SK-N-SH (cell line): ENCODE results near the gene PROX1. TPM values are rescaled to one million over a fixed set of nuclear protein-coding genes. Genes with fewer than 3 reads are reported as not detected.
A peak's percentile ranks its signal among the peaks of the same experiment; 100 is the strongest.

ENCODE experiments used
- CTCF ChIA-PET: fragments of 300-600, 350-600 bp; formaldehyde crosslinking; extraction: SDS; loops from one replicate; lab custom pipeline; 2021; lab: Yijun Ruan, JAX
- POLR2A ChIA-PET: fragments of 350-600 bp; sonication (Branson Sonifier 250); formaldehyde crosslinking; extraction: SDS; loops from one replicate; lab custom pipeline; 2020; ENCODE audit warnings: antibody characterized with exemption, inconsistent platforms; lab: Yijun Ruan, JAX
- DNase-seq: peaks from one replicate; pipeline ENCODE4 v3.0.0; 2012
- H2AFZ ChIP-seq: fragments of 200-600 bp; sonication (generic); 2 replicates; pipeline ENCODE4 v1.8.1; 2016; ENCODE audit warnings: antibody characterized with exemption, mild to moderate bottlenecking, low read depth
- H3F3A ChIP-seq: fragments of 200-600 bp; sonication (generic); replicated peaks from 2 replicates; pipeline ENCODE3; 2016; ENCODE audit warnings: antibody characterized with exemption, mild to moderate bottlenecking; ENCODE audit not compliant: insufficient read depth
- H3K27ac ChIP-seq, 2 experiments: fragments of 200-500 bp in 1 of 2; fragments of 200-600 bp in 1 of 2; sonication (Bioruptor generic) in 1 of 2; sonication (generic), shearing (Covaris generic) in 1 of 2; 2 replicates each; pipeline versions ENCODE4 v1.5.1 to v1.6.1; 2014 to 2016; ENCODE audit warnings: low read depth in 2 of 2, inconsistent platforms in 1 of 2, low read length in 1 of 2, mild to moderate bottlenecking in 1 of 2, mixed read lengths in 1 of 2
- H3K27me3 ChIP-seq: fragments of 200-600 bp; sonication (generic), shearing (Covaris generic); 2 replicates; pipeline ENCODE4 v1.6.1; 2016; ENCODE audit warnings: mixed run types; ENCODE audit not compliant: insufficient read depth
- H3K36me3 ChIP-seq, 2 experiments: fragments of 200-500 bp in 1 of 2; fragments of 200-600 bp in 1 of 2; sonication (Bioruptor generic) in 1 of 2; sonication (generic) in 1 of 2; replicated peaks in 1 of 2; 2 replicates each; pipeline versions ENCODE3 to v1.5.1; 2014 to 2016; ENCODE audit warnings: low read length in 1 of 2, mild to moderate bottlenecking in 1 of 2; ENCODE audit not compliant: insufficient read depth in 2 of 2, control insufficient read depth in 1 of 2
- H3K4me1 ChIP-seq, 2 experiments: fragments of 200-500 bp in 1 of 2; fragments of 200-600 bp in 1 of 2; sonication (Bioruptor generic) in 1 of 2; sonication (generic), shearing (Covaris generic) in 1 of 2; 2 replicates each; pipeline versions ENCODE4 v1.5.1 to v1.6.1; 2014 to 2016; ENCODE audit warnings: low read depth in 1 of 2, low read length in 1 of 2, mixed run types in 1 of 2; ENCODE audit not compliant: insufficient read depth in 2 of 2, control insufficient read depth in 1 of 2
- H3K4me2 ChIP-seq: fragments of 200-600 bp; sonication (generic), shearing (Covaris generic); 2 replicates; pipeline ENCODE4 v1.6.1; 2017; ENCODE audit warnings: mixed run types
- H3K4me3 ChIP-seq, 2 experiments: fragments of 200-500 bp in 1 of 2; fragments of 200-600 bp in 1 of 2; sonication (Bioruptor generic) in 1 of 2; sonication (generic), shearing (Covaris generic) in 1 of 2; 2 replicates each; pipeline versions ENCODE4 v1.5.1 to v1.8.1; 2014 to 2016; ENCODE audit warnings: low read depth in 2 of 2, inconsistent platforms in 1 of 2, low read length in 1 of 2, mild to moderate bottlenecking in 1 of 2, mixed read lengths in 1 of 2, moderate library complexity in 1 of 2
- H3K79me2 ChIP-seq: fragments of 200-600 bp; sonication (generic); 2 replicates; pipeline ENCODE4 v1.8.1; 2017; ENCODE audit warnings: mild to moderate bottlenecking; ENCODE audit not compliant: insufficient read depth
- H3K9ac ChIP-seq: fragments of 200-600 bp; sonication (generic); 2 replicates; pipeline ENCODE4 v1.6.1; 2017; ENCODE audit warnings: mixed run types
- H3K9me2 ChIP-seq: fragments of 200-600 bp; sonication (generic); 2 replicates; pipeline ENCODE4 v1.6.1; 2017; ENCODE audit warnings: mixed run types
- H3K9me3 ChIP-seq: fragments of 200-600 bp; sonication (generic); 2 replicates; pipeline ENCODE4 v1.6.1; 2017; ENCODE audit warnings: mixed run types, mild to moderate bottlenecking, moderate library complexity
- H4K20me1 ChIP-seq: fragments of 200-600 bp; sonication (generic); 2 replicates; pipeline ENCODE4 v1.6.1; 2017; ENCODE audit warnings: mild to moderate bottlenecking, mixed run types; ENCODE audit not compliant: insufficient read depth
- CHD2 ChIP-seq: fragments of 150-350 bp; IDR thresholded peaks from 2 replicates; pipeline ENCODE4 v1.6.1; 2018; ENCODE audit warnings: low read length; ENCODE audit not compliant: partially characterized antibody
- CTCF ChIP-seq: fragments of 200-600 bp; sonication (generic); IDR thresholded peaks from 2 replicates; pipeline ENCODE4 v1.6.1; 2017; ENCODE audit warnings: antibody characterized with exemption, mild to moderate bottlenecking, moderate library complexity
- ELF1 ChIP-seq: IDR thresholded peaks from 2 replicates; pipeline ENCODE4 v1.4.0; 2012
- EZH2phosphoT487 ChIP-seq: fragments of 200-600 bp; sonication (generic); IDR thresholded peaks from 2 replicates; pipeline ENCODE4 v1.6.1; 2017; ENCODE audit warnings: low read depth, mixed run types, mild to moderate bottlenecking, antibody characterized with exemption, moderate library complexity, borderline replicate concordance
- FOXM1 ChIP-seq: IDR thresholded peaks from 2 replicates; pipeline ENCODE4 v1.4.0; 2012; ENCODE audit warnings: low read depth, mild to moderate bottlenecking
- JUND ChIP-seq: IDR thresholded peaks from 2 replicates; pipeline ENCODE4 v1.4.0; 2012
- MEF2A ChIP-seq: IDR thresholded peaks from 2 replicates; pipeline ENCODE4 v1.4.0; 2012; ENCODE audit warnings: low read depth, borderline replicate concordance
- MXI1 ChIP-seq: IDR thresholded peaks from 2 replicates; pipeline ENCODE4 v1.6.1; 2012; ENCODE audit warnings: mild to moderate bottlenecking, low read depth, low read length, improper control_type of control experiment
- NRF1 ChIP-seq: IDR thresholded peaks from 2 replicates; pipeline ENCODE4 v1.6.1; 2012; ENCODE audit warnings: low read depth, mild to moderate bottlenecking, low read length
- PBX3 ChIP-seq: IDR thresholded peaks from 2 replicates; pipeline ENCODE4; 2012
- RAD21 ChIP-seq: IDR thresholded peaks from 2 replicates; pipeline ENCODE4 v1.6.1; 2012; ENCODE audit warnings: mild to moderate bottlenecking, low read length
- RXRA ChIP-seq: IDR thresholded peaks from 2 replicates; pipeline ENCODE4 v1.4.0; 2012; ENCODE audit warnings: low read depth, mild to moderate bottlenecking, borderline replicate concordance
- SMC3 ChIP-seq: IDR thresholded peaks from 2 replicates; pipeline ENCODE4 v1.6.1; 2012; ENCODE audit warnings: low read depth, low read length, improper control_type of control experiment
- TAF1 ChIP-seq: IDR thresholded peaks from 2 replicates; pipeline ENCODE4 v1.6.1; 2012; ENCODE audit warnings: low read depth, mild to moderate bottlenecking, low read length, moderate library complexity, borderline replicate concordance
- USF1 ChIP-seq: IDR thresholded peaks from 2 replicates; pipeline ENCODE4 v1.4.0; 2012; ENCODE audit warnings: low read depth, borderline replicate concordance
- YY1 ChIP-seq: IDR thresholded peaks from 2 replicates; pipeline ENCODE4 v1.4.0; 2012; ENCODE audit warnings: low read depth, mild to moderate bottlenecking
- ZBTB33 ChIP-seq: IDR thresholded peaks from 2 replicates; pipeline ENCODE4 v1.4.0; 2012; ENCODE audit warnings: low read depth, borderline replicate concordance
- WGBS: methylation state at CpG from one replicate; pipeline ENCODE4 v1.1.6; 2017; ENCODE audit warnings: low lambda C conversion rate; 5-methylcytosine and 5-hydroxymethylcytosine counted together
- polyA plus RNA-seq, 3 experiments: library from polyadenylated mRNA; depleted of rRNA; stranded (reverse); fragments of >200 nt; gene quantifications; 2 replicates each; pipeline ENCODE4 v1.2.3, GENCODE V29; 2012
- TF ChIP-seq, protein P1 (sequence below): fragments of 150-350 bp; IDR thresholded peaks from 2 replicates; pipeline ENCODE4 v1.6.1; 2017; ENCODE audit warnings: antibody characterized with exemption, low read length, low read depth, borderline replicate concordance

PROX1 gene
- polyA plus RNA-seq, 1 of the 3 experiments (the other 2 are of a cell fraction), result 0.25 TPM

GRCh38 chr1:214017191-214017982 lies 29.6 kb downstream of the PROX1 start:
- Histone ChIP-seq H3K4me2 (no peak overlapping the region), H3K27me3 (no peaks in the 10 kb centered on the region), H4K20me1 (no peaks in the 10 kb centered on the region), H3K27ac (peak overlapping the region in 1 of 2 experiments; percentile 92; a peak in 2 of 4 replicates), H3F3A (no peaks in the 10 kb centered on the region), H3K36me3 (peaks cover 0 to 8% of the 10 kb centered on the region in 2 experiments), H3K4me1 (peaks cover 0 to 51% of the 10 kb centered on the region in 2 experiments; a peak in 2 of 4 replicates), H3K79me2 (no peaks in the 10 kb centered on the region), H3K9me2 (no peaks in the 10 kb centered on the region), H3K9ac (no peak overlapping the region), H3K9me3 (no peaks in the 10 kb centered on the region), H2AFZ (no peak overlapping the region), H3K4me3 (no peak overlapping the region)
- WGBS, result 52% methylated on average over 11 of the region's 11 CpGs
- POLR2A ChIA-PET, result no interaction called here
- TF ChIP-seq EZH2phosphoT487 (no peak), PBX3 (no peak), NRF1 (no peak), ZBTB33 (no peak), RAD21 (no peak), ELF1 (no peak), CTCF (no peak), JUND (no peak), SMC3 (no peak), MEF2A (no peak), TAF1 (no peak), RXRA (no peak), USF1 (no peak), MXI1 (no peak), FOXM1 (no peak), CHD2 (no peak), YY1 (no peak)
- TF ChIP-seq, protein P1, sequence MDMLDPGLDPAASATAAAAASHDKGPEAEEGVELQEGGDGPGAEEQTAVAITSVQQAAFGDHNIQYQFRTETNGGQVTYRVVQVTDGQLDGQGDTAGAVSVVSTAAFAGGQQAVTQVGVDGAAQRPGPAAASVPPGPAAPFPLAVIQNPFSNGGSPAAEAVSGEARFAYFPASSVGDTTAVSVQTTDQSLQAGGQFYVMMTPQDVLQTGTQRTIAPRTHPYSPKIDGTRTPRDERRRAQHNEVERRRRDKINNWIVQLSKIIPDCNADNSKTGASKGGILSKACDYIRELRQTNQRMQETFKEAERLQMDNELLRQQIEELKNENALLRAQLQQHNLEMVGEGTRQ, result no peak
- CTCF ChIA-PET, result interaction anchor here (0.7 kb wide), 1 partner anchor 895 kb away, joined by 3 read pairs; no protein-coding TSS in a partner anchor
- no peak for DNase-seq
